Lower leg skin (tissue), 4 donors: Measurements from ENCODE around the gene ALDH1A1. TPM values are rescaled to one million over a fixed set of nuclear protein-coding genes. Genes with fewer than 3 reads are reported as not detected.

Experiments
- DNase-seq, 2 donors: peaks; one replicate each; pipeline ENCODE4 v3.0.0-alpha.2; 2019; ENCODE audit warnings: low spot score in 2 of 2
- H3K4me3 ChIP-seq: fragments of 200-600 bp; sonication (generic); 2 replicates; pipeline ENCODE4 v1.5.1; 2017; ENCODE audit warnings: mild to moderate bottlenecking, low read depth; ENCODE audit not compliant: poor library complexity, severe bottlenecking
- CTCF ChIP-seq, 3 donors: fragments of 450-650 bp; IDR thresholded peaks; one replicate each; pipeline ENCODE4 v1.5.1; 2016; ENCODE audit warnings: antibody characterized with exemption in 3 of 3, mild to moderate bottlenecking in 3 of 3, moderate library complexity in 2 of 3
- POLR2A ChIP-seq, 2 donors: fragments of 450-650 bp; IDR thresholded peaks; one replicate each; pipeline ENCODE4 v1.6.1; 2016 to 2017; ENCODE audit warnings: antibody characterized with exemption in 2 of 2, mild to moderate bottlenecking in 1 of 2, moderate library complexity in 1 of 2
- WGBS, 2 donors: methylation state at CpG; one replicate each; pipeline ENCODE4 v1.1.5; 2018; 5-methylcytosine and 5-hydroxymethylcytosine counted together
- intact Hi-C: fragments of 100-400 bp; cut with DNase I; formaldehyde crosslinking; loops from one replicate; pipeline ENCODE4 v1.15.0; 2023; ENCODE audit warnings: low total_unique reads
- total RNA-seq, 4 donors: library from RNA; depleted of rRNA; stranded (reverse); fragments of >200 nt; gene quantifications; one replicate each; pipeline ENCODE4 v1.1.0, GENCODE V29; 2016

ALDH1A1 gene
- total RNA-seq, 4 donors from 2014 or later: 8.8 to 18.5 (median 13.1) TPM

- H3K4me3 ChIP-seq: no peak overlapping the region
- intact Hi-C loops: no loop called here
- WGBS, 2 donors: 93 to 97% methylated on average over 1 of the region's 1 CpG
Observed at GRCh38 chr9:72896439-72896838, 56.4 kb downstream of the ALDH1A1 start.

GRCh38 chr9:72895122-72895521 is 57.7 kb downstream of the ALDH1A1 start:
- TF ChIP-seq POLR2A (IDR thresholded peaks at IDR 0.05) (no peak), CTCF (IDR thresholded peaks at IDR 0.05) (no peak)
- WGBS, 2 donors: 98 to 100% methylated on average over 2 of the region's 2 CpGs
- no peak for DNase-seq
- intact Hi-C loops: no loop called here
- no peak overlapping the region for H3K4me3 ChIP-seq

More at GRCh38 chr9:72896439-72896838, 56.4 kb downstream of the ALDH1A1 start:
- DNase-seq: no peak
- TF ChIP-seq POLR2A (IDR thresholded peaks at IDR 0.05): no peak
- TF ChIP-seq CTCF (IDR thresholded peaks at IDR 0.05): no peak

GRCh38 chr9:72894342-72894741 is 58.5 kb downstream of the ALDH1A1 start:
- intact Hi-C loops: no loop called here
- H3K4me3 ChIP-seq: no peak overlapping the region
- WGBS, 2 donors: 94 to 98% methylated on average over 5 of the region's 5 CpGs
- no peak for DNase-seq
- TF ChIP-seq POLR2A (IDR thresholded peaks at IDR 0.05): no peak
- TF ChIP-seq CTCF (IDR thresholded peaks at IDR 0.05): no peak

- intact Hi-C loops: no loop called here
- no peak for TF ChIP-seq CTCF (IDR thresholded peaks at IDR 0.05)
- TF ChIP-seq POLR2A (IDR thresholded peaks at IDR 0.05): no peak
- no peak overlapping the region for H3K4me3 ChIP-seq
- WGBS, 2 donors: 50 to 69% methylated on average over 1 of the region's 1 CpG
- DNase-seq: no peak
Observed at GRCh38 chr9:72893437-72893836, 59.4 kb downstream of the ALDH1A1 start.

GRCh38 chr9:72891043-72891442 is 61.8 kb downstream of the ALDH1A1 start:
- no peak overlapping the region for H3K4me3 ChIP-seq
- TF ChIP-seq POLR2A (IDR thresholded peaks at IDR 0.05) (no peak), CTCF (IDR thresholded peaks at IDR 0.05) (no peak)
- intact Hi-C loops: no loop called here
- DNase-seq: no peak
- WGBS, 2 donors: 78 to 82% methylated on average over 2 of the region's 2 CpGs

- TF ChIP-seq CTCF (IDR thresholded peaks at IDR 0.05): no peak
- no peak for TF ChIP-seq POLR2A (IDR thresholded peaks at IDR 0.05)
Observed at GRCh38 chr9:72888943-72889342, 63.9 kb downstream of the ALDH1A1 start.

More at GRCh38 chr9:72888943-72889342, 63.9 kb downstream of the ALDH1A1 start:
- 80 to 83% methylated on average over 2 of the region's 2 CpGs for WGBS, 2 donors
- intact Hi-C loops: no loop called here
- no peak overlapping the region for H3K4me3 ChIP-seq
- DNase-seq: no peak
